Brain microvascular endothelial cell (primary cell): ENCODE data around the gene KPNB1.

Experiments used
- DNase-seq: peaks from one replicate; pipeline ENCODE4 v3.0.0-alpha.2; 2020
- H3K27ac ChIP-seq: fragments of 250-450 bp; sonication (Bioruptor Pico); 2 replicates; pipeline ENCODE4 v1.5.1; 2020; ENCODE audit warnings: mild to moderate bottlenecking, moderate library complexity
- H3K27me3 ChIP-seq: fragments of 250-450 bp; sonication (Bioruptor Pico); replicated peaks from 2 replicates; pipeline ENCODE4 v1.5.1; 2020; ENCODE audit warnings: mild to moderate bottlenecking
- H3K36me3 ChIP-seq: fragments of 250-450 bp; sonication (Bioruptor Pico); replicated peaks from 2 replicates; pipeline ENCODE4 v1.5.1; 2020; ENCODE audit warnings: mild to moderate bottlenecking
- H3K4me3 ChIP-seq: 2 replicates; pipeline ENCODE4 v1.5.1; 2011; ENCODE audit warnings: low read depth, mild to moderate bottlenecking, control low read depth, low read length, moderate library complexity
- in situ Hi-C: cut with HindIII; loops from 2 replicates; pipeline ENCODE4 v1.10.0; 2017; ENCODE audit warnings: low sequenced_read_pairs, low pct_ligation_motif_present
- TF ChIP-seq, protein P1 (sequence below): IDR thresholded peaks from 2 replicates; pipeline ENCODE4 v1.5.1; 2011; ENCODE audit warnings: low read depth, mild to moderate bottlenecking, moderate library complexity, low read length, control low read depth, inconsistent platforms; ENCODE audit errors: missing control alignments

The KPNB1 gene

DNA sequence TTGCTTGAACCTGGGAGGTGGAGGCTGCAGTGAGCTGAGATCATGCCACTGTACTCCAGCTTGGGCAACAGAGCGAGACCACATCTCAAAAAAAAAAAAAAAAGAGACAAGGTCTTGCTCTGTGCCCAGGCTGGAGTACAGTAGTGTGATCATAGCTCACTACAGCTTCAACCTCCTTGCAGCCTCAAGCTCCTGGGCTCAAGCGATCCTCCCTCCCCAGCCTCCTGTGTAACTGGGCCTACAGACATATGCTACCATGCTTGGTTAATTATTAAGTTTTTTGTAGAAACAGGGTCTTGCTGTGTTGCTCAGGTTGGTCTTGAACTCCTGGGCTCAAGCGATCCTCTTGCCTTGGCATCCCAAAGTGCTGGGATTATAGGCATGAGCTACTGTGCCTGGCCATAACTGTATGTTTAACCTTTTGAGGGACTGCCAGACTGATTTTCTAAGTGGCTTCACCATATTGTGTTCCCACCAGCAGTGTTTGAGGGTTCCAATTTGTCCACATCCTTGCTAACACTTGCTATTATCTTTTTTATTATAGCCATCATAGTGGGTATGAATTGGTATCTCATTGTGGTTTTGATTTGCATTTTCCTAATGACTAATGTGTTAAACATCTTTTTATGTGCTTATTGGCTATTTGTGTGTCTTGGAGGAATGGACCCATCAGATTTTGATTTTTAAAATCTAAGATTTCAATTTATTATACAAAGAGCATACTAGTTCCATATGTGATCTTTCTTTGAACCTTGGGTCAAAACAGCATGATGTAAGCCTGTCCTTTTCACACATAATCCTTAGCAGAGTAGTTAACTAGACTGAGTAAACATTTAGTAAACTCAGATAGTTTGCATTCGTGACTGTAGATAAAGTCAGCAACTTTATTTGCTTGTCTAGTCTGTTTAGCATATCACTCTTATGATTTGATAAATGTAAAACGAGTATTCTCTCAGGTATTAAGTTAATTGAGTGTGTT lies 38.1 kb upstream of the KPNB1 start:
- DNase-seq, result no peak
- Histone ChIP-seq H3K27ac (no peak overlapping the region), H3K4me3 (no peak overlapping the region), H3K36me3 (peaks cover 35% of the 10 kb centered on the region), H3K27me3 (no peaks in the 10 kb centered on the region)
- in situ Hi-C loops, result no loop called here
- TF ChIP-seq, protein P1, sequence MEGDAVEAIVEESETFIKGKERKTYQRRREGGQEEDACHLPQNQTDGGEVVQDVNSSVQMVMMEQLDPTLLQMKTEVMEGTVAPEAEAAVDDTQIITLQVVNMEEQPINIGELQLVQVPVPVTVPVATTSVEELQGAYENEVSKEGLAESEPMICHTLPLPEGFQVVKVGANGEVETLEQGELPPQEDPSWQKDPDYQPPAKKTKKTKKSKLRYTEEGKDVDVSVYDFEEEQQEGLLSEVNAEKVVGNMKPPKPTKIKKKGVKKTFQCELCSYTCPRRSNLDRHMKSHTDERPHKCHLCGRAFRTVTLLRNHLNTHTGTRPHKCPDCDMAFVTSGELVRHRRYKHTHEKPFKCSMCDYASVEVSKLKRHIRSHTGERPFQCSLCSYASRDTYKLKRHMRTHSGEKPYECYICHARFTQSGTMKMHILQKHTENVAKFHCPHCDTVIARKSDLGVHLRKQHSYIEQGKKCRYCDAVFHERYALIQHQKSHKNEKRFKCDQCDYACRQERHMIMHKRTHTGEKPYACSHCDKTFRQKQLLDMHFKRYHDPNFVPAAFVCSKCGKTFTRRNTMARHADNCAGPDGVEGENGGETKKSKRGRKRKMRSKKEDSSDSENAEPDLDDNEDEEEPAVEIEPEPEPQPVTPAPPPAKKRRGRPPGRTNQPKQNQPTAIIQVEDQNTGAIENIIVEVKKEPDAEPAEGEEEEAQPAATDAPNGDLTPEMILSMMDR, result no peak

DNA sequence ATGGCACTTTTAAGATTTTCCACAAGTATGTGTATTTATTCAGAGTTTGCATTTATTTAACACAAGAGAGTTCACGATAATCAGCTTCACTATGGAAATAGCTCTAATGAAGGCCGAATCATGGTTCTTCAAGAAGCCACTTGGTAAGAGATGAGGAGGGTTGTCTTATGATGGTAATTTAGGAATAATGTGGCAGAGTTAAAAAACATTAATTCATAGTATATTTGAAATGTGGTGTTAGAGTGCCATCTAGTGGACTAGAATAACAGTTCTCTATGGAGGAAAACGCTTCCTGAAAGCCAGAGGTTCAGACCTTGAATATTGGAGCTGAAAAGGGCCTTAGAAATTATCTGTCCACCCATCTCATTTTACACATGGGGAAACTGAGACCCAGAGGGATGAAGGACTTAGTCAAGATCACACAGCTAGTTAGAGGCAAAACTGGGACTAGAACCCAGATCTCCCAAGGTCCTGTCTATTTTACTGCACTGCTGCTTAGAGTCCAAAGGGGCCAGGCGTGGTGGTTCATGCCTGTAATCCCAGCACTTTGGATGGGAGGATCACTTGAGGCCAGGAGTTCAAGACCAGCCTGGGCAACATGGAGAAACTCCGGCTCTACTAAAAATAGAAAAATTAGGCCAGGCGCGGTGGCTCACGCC lies 33.8 kb upstream of the KPNB1 start:
- no peak for DNase-seq

DNA sequence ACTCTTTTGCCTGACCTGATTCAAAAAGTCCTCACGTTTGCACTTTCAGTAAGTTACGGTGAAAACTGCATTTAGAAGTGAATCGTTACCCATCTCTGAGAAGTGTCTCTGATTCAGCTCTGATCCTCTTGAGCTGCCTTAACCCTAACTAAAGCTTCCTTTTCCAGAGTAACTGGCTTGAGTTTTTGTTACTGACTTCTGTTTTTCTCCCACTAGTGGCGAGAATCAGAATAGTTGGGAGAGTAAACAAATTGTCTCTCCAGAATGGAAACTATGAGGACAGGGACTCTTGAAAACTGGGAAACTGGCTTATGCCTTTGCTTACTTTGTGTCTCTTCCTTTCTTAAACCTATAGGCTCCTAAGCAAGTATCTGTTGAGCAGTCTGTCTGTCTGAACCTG lies 31.3 kb upstream of the KPNB1 start:
- Histone ChIP-seq H3K27ac (no peak overlapping the region), H3K4me3 (no peak overlapping the region), H3K36me3 (peaks cover 30% of the 10 kb centered on the region), H3K27me3 (no peaks in the 10 kb centered on the region)
- TF ChIP-seq, protein P1, result peak; percentile 51
- no peak for DNase-seq
- in situ Hi-C loops, result no loop called here

More for the DNA sequence above, 33.8 kb upstream of the KPNB1 start:
- Histone ChIP-seq H3K27ac (no peak overlapping the region), H3K36me3 (peaks cover 36% of the 10 kb centered on the region), H3K27me3 (no peaks in the 10 kb centered on the region), H3K4me3 (no peak overlapping the region)
- TF ChIP-seq, protein P1, result peak; percentile 55
- in situ Hi-C loops, result no loop called here

DNA sequence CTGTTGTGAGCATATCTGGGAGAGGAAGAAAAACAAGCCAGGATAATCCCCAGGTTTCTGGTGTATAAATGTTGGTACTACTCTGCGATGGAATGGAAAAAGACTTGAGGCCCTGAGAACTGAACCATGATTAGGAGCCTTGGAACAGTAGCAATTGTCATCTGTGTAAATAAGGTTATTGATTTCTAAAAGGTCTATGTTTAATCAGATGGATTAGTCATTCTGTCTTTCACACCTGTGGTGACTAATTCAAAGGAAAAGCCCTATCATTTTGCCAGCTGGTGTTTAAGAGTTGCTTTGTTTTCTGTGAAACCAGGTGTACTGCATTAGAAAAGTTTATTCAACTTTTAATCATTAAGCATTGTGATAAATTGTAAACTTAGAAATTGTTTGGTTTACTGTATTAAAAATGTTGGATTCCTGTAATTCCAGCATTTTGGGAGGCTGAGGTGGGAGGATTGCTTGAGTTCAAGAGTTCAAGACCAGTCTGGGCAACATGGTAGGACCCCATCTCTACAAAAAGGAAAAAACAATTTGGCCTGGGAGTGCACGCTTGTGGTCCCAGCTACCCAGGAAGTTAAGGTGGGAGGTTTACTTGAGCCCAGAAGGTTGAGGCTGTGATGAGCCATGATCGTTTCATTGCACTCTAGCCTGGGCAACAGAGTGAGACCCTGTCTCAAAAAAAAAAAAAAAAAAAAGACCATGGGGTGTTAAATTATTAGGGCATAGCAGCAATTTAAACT lies 29.0 kb upstream of the KPNB1 start:
- Histone ChIP-seq H3K36me3 (peaks cover 32% of the 10 kb centered on the region), H3K27ac (peak overlapping the region; percentile 82), H3K4me3 (no peak overlapping the region), H3K27me3 (no peaks in the 10 kb centered on the region)
- in situ Hi-C loops, result no loop called here
- TF ChIP-seq, protein P1, result no peak
- no peak for DNase-seq

DNA sequence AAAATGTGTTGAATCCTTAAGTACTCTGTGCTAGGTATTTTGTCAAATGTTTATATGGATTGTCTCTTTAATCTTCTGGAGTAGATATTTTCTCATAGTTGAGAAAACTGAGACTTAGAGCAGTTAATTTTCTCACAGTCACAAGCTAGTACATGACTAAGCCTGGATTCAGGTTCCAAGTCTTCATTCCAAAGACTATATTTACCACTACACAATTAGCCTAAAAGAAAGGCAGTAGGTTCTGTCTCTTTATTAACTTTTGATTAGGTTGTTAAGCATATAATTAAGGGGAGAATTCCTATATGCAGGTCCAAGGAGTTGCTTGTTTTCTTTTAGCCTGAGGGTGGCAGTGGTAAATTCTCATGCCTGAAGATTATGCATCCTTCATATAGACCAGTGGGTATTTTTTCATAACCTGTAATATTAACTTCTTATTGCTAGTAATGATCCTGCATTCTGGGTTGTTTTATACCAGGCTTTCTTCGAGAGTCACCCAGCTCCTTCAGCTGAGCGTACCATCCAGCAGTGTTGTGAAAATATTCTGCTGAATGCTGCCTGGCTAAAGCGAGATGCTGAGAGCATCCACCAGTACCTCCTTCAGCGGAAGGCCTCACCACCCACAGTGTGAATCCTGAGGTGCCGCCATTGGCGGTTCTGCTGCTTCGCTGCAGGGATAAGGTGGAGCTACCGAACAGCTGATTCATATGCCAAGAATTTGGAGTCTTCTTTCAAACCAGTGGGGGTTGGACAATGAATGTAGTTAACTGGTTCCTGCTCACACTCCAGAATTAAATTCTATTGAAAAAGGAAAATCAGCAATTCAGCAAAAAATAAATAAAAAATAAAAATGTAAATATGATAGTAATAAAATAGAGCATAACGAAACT lies 28.2 kb upstream of the KPNB1 start:
- in situ Hi-C loops, result no loop called here
- peak; percentile 92 for DNase-seq
- Histone ChIP-seq H3K36me3 (peaks cover 30% of the 10 kb centered on the region), H3K27me3 (no peaks in the 10 kb centered on the region), H3K27ac (peak overlapping the region; percentile 82), H3K4me3 (no peak overlapping the region)
- TF ChIP-seq, protein P1, result peak; percentile 22
